Inflammatory macrophage treated with lipopolysaccharide for 4 hours (primary cell): ENCODE results near the gene MYD88.

Experiments used
- DNase-seq: peaks from one replicate; pipeline ENCODE4 v3.0.0-alpha.2; 2020

The MYD88 gene

DNA sequence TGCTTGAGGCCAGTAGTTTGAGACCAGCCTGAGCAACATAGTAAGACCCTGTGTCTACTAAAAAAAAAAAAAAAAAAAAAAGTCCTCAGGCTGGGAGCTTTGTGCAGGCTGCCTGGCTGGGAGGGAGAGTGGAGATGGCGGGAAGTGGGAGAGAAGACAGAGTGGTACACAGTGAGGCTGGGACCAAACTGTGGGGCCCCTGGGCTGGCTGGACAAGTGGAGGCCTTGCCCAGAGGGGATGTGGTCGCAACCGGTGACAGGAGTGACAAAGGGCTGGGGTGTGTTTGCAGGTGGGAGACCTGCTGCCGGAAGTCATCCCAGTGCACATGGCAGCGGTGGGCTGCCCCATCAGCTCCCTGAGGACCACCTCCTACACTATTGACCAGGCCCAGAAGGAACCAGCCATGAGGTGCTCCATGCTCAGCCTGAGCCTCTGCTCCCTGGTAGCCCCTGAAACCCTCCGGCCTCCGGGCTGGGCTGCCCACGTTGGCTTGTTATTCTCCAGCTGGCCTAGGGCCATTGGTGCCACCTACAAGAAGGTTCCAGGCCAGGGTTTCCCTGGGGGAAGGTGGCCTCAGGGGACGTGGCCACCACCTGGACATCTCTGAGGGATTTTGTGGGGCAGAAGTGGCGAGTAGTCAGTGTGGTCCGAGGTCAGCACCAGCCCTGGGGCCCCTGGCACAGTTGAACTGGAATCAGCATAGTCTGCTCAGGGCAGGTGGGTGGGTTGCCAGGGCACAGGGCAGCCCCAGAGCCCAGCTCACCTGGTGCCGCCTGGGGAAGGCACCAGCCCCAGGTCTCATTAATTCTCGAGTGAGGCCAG, 24.2 kb upstream of the MYD88 start:
- no peak for DNase-seq

DNA sequence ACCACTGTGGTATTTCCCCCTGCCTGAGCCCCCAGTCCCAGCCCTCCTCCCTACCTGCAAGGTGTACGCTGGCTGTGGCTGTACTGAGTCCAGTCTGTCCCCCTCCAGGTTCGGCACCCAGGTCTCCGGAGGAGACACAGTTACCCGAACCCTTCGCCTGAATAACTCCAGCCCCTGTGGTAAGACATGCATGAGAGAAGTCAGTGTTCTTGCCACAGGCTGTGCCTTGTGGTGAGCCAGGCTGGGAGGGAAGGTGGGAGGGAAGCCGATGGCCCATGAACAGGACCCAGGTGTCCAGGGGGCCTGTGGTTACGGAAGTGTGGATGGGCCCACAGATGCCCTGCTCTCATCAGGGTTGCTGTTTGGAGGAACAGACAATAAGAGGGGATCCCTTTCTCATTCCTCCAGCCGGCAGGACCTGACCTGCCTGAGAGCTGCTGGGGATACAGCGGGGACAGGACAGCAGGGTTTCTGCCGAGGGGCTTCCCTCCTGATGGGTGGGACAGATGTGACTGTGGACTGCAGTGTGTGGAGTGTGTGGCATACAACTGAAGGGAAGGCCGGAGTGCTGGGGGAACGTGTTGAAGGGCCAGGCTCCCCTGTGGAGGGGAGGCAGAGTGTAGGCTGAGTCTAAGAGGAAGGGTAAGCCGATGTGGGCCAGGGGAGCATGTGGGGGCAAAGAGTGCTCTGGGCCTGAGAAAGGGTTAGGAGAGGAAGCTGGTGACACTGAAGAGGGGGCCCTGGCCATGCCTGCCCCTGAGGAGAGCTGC, 23.4 kb upstream of the MYD88 start:
- no peak for DNase-seq

DNA sequence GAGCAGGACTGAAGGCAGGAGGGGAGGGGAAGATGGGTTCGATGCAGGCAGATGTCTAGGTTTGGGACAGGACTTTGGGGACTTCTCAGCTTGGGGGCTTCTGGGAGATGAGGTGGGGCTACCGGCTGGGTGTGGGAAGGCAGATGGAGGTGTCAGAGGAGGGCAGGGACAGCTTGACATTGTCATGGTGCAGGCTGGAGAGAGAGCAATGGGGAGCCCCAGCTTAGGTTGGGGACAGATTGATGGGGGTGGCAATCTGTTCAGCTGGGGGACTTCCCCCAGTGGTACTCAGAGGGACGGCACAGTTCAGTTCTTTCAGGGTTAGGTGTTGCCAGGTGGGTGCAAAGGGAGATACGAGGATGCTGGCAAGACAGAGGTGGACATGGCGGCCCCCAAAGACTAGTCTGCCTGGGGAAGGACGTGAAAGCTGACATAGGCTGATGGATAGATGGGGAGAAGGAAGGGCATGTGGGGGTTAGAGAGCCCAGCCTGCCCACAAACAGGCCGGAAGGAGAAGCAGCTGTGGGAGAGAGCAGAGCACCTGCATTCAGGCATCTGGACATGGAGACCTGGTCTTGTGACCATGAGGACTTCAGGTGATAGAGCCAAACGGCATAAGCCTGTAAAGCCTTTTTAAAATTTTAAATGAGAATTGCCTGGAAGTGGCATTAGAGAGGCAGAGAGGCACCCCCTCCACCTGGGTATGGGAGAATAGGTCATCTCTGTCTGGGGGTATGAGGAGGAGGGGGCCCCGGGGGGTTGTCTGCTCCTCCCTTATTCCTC, 22.6 kb upstream of the MYD88 start:
- no peak for DNase-seq

DNA sequence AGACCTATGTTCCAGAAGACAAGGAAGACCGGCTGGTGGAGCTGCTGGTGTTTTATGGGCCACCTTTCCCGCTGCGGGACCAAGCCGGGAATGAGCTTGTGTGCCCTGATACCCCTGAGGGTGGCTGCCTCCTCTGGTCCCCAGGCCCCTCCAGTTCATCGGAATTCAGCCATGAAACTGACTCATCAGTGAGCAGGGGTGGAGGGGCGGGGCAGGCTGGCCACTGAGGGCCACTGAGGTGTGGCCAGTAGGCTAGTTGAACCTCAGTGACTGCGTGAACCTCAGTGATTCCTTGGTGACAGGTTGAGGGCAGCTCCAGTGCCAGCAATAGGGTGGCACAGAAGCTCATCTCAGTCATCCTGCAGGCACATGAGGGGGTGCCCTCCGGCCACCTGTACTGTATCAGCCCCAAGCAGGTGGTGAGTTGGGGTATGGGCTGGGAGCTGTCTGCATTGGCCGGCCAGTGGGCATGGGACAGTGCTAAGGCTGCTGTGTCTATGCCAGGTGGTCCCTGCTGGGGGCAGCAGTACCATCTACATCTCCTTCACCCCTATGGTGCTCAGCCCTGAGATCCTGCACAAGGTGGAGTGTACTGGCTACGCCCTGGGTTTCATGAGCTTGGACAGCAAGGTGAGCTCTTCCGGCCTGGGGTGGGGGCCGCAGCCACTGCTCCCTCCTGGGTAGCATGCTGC, 21.8 kb upstream of the MYD88 start:
- DNase-seq: no peak

DNA sequence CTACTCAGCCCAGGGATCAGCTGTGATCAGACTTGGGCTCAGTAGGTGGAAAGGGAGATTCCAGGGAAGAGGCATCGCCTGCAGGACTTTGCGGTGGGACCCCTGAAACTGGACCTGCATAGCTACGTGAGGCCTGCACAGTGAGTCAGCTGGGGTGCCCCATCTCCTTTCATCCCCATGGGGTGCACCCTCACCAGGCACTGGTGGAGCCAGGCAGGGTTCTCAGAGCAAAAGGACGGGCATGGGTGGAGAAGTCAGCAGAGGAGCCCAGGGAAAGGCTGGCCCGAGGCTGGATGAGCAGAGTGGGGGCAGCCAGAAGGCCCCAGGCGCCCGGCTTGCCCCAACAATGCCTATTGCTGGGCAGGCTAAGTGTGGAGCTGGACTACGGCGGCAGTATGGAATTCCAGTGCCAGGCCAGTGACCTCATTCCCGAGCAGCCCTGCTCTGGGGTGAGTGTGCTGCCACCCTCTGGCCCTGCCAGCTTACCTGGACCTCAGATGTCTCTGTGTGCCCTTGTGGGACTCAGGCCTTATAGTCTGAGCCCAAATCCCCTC, 21.2 kb upstream of the MYD88 start:
- DNase-seq: no peak

DNA sequence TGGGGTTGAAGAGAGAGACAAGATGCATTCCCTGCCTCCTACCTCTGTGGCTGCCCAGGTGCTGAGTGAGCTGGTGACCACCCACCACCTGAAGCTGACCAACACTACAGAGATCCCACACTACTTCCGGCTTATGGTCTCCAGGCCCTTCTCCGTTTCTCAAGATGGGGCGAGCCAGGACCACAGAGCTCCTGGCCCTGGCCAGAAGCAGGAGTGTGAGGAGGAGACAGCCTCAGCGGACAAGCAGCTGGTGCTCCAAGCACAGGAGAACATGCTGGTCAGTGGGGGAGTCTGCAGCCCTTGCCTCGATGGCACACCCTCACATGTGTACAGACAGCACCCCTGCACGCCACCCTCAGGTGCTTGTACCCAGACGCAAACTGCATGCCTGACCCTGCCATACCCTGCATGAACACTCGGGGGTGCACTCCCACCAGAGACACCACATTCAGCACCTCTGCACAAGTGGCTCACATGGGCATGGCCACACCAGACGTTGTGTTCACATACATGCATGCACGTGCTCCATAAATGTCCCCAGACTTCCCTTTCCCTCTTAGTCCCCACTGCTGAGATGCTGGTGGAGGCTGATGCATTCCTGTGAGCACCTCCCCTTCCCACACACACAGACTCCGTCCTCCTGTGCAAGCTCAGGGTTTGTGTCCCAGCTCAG, 20.6 kb upstream of the MYD88 start:
- DNase-seq: peak; percentile 60

DNA sequence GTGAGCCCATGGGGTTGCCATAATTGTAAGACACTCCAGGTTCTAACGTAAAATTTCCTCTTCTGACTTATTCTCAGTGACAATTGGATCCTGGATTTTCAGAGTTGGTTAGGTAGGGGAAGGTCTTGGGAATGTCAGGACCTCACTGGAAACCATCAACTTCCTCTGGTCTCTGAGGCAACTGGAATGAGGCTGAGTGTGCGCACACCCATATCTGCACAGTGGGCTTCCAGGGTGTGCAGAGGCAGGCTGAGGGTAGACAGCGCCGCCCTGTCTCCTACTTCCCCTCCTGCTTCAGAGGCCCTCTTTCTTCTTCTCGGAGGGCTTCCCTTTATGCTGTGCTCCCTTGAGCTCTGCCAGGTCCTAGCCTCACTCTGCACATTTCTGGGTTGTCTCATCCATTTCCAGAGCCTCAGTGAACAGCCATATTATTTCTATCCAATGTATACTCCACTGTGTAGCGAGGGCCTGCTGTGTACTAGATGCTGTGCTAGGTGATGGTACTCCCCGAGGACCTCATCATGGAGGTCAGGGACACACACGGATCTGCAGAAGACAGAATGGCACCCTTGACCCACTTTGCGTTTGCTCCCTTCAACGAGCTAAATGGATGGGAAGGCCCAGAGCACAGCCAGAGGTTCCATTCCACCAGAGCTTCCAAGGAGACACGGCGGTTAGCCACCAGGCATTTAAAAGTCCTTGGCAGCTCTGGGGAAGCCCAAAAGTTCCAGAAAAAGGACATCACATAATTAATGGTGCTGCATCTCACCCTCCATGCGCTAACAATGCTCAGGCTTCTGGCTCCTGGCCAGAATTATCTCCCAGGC, 19.8 kb upstream of the MYD88 start:
- DNase-seq: no peak

DNA sequence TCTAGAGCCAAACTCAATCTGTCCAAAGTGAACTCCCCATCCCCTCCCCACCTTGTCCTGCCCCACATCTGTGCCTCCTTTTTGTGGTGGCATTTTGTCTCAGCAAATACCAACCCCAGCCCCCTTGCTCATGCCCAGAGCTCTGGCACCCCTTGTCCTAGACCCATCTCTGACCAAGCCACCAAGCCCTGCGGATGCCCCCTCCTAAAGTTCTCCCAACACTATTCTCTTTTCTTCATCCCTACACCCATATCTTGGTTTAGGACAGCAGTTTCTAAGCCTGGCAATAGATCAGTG, 19.3 kb upstream of the MYD88 start:
- no peak for DNase-seq

DNA sequence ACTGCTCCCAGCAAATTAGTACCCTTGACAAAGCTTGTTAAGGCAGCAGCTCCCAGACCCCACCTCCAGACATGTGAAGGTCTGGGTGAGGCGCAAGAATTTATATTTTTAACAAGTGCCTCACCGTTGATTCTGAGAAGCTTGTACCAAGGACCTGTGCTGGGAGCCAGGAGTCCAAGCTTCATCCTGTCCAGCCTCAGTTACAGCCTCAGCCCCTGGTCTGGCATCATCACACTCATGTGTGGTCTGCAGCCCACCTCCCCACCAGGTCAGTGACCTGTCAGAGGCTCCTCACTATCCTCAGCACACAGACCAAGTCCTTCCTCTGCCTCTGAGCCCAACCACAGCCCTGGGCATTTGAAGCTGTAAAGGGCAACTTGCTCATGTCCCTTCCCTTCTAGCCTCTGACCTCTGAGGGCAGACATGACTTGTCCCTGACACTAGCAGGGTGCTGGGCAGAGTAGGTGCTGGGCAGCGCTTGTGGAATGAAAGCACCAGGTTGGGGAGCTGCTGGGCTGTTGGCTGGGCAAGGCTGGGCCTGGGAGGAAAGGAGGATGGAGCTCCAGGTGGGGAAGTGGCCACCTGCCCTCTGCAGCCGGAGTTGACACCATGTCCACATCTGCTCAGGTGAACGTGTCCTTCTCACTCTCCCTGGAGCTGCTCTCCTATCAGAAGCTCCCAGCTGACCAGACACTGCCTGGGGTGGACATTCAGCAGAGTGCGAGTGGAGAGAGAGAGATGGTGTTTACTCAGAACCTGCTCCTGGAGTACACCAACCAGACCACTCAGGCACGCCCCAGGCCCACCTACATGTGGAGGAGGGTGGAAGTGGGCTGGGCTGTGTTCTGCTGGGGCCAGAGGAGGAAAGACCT, 18.4 kb upstream of the MYD88 start:
- no peak for DNase-seq

DNA sequence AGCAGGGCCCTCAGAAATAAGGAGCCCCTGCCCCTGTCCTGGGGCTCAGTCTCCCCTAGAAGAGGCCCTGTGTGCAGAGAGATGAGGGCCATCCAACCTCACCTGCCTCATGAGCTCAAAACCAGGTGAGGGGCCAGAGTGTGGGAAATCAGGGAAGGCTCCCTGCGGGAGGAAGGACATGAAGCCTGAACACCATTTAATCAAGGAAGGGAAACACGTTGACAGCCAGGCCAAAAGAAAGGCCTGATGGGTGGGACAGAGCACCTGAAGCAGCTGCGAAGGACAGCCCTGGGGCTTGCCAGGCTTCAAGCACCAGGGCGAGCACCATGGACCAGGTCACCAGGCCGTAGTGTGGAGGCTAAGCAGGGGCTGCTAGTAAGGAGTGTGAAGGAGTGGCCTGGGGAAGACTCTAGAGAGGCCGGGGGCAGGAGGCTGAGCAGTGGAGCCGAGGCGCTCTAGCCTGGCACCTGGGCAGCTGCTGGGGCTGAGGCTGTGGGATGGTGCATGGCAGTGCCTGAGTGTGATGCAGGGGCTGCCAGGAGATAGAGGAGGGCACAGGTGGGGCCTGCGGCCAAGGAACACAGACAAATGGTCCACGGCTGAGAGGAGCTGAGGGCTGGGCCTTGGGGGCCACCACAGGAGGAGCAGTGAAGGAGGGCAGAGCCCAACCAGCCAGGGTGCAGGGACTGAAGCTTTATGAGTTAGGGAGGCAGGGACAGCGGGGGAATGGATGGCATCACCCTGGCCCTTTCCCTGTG, 17.6 kb upstream of the MYD88 start:
- no peak for DNase-seq

DNA sequence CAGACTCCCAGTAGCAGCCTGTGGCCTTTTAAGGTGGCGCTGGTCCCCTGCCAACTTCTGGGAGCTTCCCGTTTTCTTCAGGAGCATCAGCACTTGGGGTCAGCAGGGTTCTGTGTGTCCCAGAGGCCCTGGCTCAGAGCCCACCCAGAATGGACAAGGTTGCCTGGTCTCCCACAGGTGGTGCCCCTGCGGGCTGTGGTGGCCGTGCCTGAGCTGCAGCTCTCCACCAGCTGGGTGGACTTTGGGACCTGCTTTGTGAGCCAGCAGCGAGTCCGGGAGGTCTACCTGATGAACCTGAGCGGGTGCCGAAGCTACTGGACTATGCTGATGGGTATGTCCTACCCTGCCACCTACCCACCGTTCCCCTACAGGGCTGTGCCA, 17.0 kb upstream of the MYD88 start:
- no peak for DNase-seq

DNA sequence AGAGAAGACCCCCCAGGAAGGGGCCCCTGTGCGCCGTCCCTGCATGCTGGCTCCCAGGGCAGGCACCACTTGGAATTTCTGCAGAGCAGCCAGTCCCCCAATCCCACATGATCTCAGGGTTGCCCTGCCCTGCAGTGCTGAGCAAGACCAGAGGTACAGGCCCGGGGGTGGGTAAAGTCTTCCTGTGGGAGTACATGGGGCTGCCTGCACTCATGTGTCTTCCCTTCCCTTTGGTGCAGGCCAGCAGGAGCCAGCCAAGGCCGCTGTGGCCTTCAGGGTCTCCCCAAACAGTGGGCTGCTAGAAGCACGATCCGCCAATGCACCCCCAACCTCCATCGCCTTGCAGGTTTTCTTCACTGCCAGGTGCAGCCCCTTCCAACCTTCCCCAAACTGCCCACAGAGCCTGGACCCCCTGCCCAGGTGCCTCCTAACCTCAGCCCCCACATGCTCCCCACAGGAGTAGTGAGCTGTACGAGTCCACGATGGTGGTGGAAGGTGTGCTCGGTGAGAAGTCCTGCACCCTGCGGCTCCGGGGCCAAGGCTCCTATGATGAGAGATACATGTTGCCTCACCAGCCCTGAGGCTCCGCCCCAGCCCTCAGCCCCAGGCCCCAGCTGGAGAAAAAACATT, 16.5 kb upstream of the MYD88 start:
- DNase-seq: no peak

DNA sequence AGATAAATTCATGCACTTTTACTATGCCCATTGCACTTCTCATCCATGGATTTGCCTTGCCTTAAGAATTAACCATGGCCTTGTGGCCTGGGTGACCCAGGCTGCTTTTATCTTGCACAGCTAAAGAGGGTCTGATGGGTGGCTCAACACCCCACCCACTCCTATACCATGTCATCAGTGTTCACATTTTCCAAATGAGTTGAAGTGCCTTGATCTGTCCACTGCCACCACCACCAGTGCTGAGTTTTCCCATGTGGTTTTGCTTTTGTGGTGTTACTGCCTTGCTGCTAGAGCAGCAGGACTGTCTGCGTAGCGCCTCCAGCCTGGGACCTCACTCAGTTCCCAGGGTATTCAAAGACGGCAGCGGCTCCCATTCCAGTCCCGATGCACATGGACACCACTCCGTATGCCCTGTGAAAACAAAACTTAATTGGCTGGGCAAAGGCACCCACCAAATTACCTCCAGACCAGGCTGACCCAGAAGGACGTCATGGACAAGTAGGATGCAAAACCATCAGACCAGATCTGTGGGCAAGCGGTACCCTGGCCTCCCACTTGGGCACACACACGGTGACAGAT, 15.7 kb upstream of the MYD88 start:
- no peak for DNase-seq

DNA sequence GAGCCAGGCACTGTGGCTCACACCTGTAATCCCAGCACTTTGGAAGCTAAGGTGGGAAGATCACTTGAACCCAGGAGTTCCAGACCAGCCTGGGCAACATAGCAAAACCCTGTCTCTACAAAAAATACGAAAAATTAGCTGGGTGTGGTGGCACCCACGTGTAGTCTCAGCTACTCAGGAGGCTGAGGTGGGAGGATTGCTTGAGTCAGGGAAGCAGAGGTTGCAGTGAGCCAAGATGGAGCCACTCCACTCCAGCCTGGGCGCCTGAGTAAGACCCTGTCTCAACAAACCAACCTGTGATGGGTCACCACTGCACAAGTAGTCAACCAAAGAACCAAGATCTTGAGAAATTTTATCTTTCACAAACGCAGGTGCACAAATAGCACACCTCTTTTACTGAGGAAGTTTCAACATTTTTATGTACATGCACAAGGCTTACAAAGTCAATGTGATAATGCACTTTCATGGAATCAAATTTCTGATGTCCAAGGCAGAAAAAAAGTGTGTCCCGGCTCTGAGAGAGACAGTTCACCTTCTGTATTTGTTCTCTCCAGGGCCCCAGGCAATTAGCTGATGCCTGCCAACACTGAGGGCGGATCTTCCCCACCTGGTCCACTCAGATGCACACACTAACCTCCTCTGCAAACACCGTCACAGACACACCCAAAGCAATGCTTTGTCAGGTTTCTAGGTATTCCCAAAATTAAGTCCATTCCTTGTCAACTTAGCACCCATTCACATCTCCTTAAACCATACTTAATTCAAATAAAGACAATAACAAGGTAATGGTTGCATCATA, 13.9 kb upstream of the MYD88 start:
- no peak for DNase-seq

DNA sequence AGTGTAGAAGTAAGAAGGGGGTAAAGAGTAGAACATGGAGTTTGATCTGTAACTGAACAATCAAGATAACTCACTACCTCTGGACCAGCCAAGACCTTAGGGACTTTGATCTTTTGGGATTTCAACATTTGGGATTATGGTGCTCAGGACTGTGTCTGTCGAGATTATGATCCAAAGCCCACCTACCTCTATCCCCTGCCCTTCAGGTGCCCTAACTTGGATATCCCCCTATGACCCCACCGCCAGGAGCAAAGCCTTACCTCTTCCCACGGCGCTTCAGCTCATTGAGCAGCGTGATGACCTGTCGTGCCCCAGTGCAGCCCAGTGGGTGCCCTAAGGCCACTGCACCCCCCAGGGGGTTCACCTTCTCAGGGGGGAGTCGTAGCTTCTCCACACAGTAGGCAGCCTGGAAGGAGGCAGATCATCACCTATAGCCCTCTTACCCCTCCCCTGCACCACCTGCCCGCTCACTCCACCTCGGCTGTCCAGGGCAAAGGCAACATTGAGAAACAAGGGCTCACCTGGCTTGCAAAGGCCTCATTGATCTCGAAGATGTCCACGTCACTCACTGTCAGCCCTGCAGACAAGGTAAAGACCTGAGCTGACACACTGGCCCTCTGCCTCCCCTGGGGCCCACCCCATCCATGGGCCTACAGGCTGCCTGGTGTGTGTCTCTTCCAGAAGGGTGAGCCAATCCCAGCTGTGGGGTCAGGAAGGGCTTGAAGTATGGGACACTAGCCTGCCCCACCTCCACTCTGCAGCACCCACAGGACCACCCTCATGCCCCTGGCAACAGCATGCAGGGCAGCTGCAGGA, 12.9 kb upstream of the MYD88 start:
- DNase-seq: no peak

DNA sequence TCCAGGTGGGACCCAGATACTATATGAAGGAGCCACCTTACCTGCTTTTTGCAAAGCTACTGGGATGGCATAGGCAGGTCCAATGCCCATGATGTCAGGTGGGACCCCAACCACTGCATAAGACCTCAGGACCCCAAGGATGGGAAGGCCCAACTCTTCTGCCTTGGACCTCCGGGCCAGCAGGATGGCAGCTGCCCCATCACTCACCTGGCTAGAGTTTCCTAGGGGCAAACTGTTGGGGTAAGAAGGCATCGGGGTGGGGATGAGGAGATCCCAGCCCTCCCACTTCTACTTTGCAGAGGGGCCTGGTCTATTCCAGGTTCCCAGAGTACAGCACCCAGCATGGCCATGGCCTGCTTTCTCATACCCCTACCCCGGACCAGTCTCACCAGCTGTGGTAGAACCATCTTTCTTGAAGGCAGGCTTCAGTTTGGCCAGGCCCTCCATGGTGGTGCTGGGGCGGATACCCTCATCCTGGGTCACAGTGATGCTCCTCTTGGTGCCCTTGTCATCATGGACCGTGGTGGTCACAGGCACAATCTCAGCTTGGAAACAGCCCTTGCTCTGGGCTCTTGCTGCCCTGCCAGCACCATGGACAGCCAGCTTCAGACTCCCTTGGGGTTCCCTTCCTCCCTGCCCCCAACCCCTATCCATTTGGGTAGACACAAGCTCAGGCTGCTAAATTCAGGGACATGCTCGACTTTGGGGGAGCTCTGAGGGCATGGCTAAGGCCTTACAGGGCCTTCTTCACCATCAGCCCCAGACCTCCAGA, 12.2 kb upstream of the MYD88 start:
- no peak for DNase-seq
